HEK293T (cell line): ENCODE measurements around the gene CYP24A1.

ENCODE experiments used
- ARNT ChIP-seq: fragments of 450-650 bp; IDR thresholded peaks from 2 replicates; pipeline ENCODE4 v1.6.1; 2017; ENCODE audit warnings: mild to moderate bottlenecking
- BHLHE40 ChIP-seq: fragments of 450-650 bp; IDR thresholded peaks from 2 replicates; pipeline ENCODE4 v1.6.1; 2016; ENCODE audit warnings: mild to moderate bottlenecking, moderate library complexity, borderline replicate concordance
- ELF4 ChIP-seq: fragments of 450-650 bp; IDR thresholded peaks from 2 replicates; pipeline ENCODE4 v1.6.1; 2017; ENCODE audit warnings: antibody characterized with exemption
- FOXA1 ChIP-seq: fragments of 450-650 bp; IDR thresholded peaks from 2 replicates; pipeline ENCODE4 v1.6.1; 2016; ENCODE audit warnings: mild to moderate bottlenecking
- FOXK2 ChIP-seq: fragments of 450-650 bp; IDR thresholded peaks from 2 replicates; pipeline ENCODE4 v1.6.1; 2016; ENCODE audit warnings: mild to moderate bottlenecking
- FOXM1 ChIP-seq: fragments of 450-650 bp; IDR thresholded peaks from 2 replicates; pipeline ENCODE4 v1.6.1; 2017; ENCODE audit warnings: mild to moderate bottlenecking, borderline replicate concordance
- LEF1 ChIP-seq: fragments of 450-650 bp; IDR thresholded peaks from 2 replicates; pipeline ENCODE4 v1.6.1; 2017; ENCODE audit warnings: mild to moderate bottlenecking, borderline replicate concordance
- NFRKB ChIP-seq: fragments of 450-650 bp; IDR thresholded peaks from 2 replicates; pipeline ENCODE4 v1.6.1; 2016; ENCODE audit warnings: mild to moderate bottlenecking, moderate library complexity
- SP1 ChIP-seq: fragments of 450-650 bp; IDR thresholded peaks from 2 replicates; pipeline ENCODE4 v1.6.1; 2017
- SUZ12 ChIP-seq: fragments of 450-650 bp; IDR thresholded peaks from 2 replicates; pipeline ENCODE4 v1.6.1; 2016; ENCODE audit warnings: mild to moderate bottlenecking
- TARDBP ChIP-seq: fragments of 450-650 bp; IDR thresholded peaks from 2 replicates; pipeline ENCODE4 v1.6.1; 2016
- ZNF384 ChIP-seq: fragments of 450-650 bp; IDR thresholded peaks from 2 replicates; pipeline ENCODE4 v1.6.1; 2016
- TF ChIP-seq, protein P1 (sequence below): fragments of 450-650 bp; IDR thresholded peaks from 2 replicates; pipeline ENCODE4 v1.6.1; 2016

DNA sequence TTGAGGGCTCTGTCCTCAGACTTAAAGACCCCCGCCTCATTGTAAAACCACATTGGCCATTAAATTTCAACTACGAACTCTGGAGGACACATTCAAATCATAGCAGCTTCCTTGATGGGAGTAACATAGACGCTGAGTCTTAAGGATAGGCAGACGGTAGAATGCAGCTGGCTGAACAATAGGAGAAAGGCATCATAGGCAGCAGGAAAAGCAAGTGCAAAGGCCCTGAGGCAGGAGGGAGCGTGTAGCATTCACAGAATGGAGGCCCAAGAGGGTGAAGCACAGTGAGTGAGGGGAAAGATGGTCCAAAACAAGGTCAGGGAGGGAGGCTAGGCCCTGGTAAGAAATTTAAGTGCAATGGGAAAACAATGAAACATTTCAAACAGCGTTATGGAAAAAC, 25.5 kb upstream of the CYP24A1 start:
- TF ChIP-seq TARDBP (no peak), NFRKB (no peak), ELF4 (no peak), FOXK2 (no peak), SP1 (no peak), FOXM1 (no peak), FOXA1 (no peak), BHLHE40 (no peak), ARNT (no peak), ZNF384 (no peak), SUZ12 (no peak), LEF1 (no peak)
- TF ChIP-seq, protein P1, sequence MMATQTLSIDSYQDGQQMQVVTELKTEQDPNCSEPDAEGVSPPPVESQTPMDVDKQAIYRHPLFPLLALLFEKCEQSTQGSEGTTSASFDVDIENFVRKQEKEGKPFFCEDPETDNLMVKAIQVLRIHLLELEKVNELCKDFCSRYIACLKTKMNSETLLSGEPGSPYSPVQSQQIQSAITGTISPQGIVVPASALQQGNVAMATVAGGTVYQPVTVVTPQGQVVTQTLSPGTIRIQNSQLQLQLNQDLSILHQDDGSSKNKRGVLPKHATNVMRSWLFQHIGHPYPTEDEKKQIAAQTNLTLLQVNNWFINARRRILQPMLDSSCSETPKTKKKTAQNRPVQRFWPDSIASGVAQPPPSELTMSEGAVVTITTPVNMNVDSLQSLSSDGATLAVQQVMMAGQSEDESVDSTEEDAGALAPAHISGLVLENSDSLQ = no peak
